Aorta (tissue), 5 donors: ENCODE results near the gene SPATS2L. TPM values are rescaled to one million over a fixed set of nuclear protein-coding genes. Genes with fewer than 3 reads are reported as not detected.

Source experiments
- ATAC-seq: fragments of 200-7000 bp; cut with Tn5 transposase; one replicate; pipeline ENCODE4 v1.9.1; 2022; ENCODE audit warnings: moderate library complexity; ENCODE audit not compliant: low FRiP score
- DNase-seq, 2 donors: peaks; one replicate each; pipeline ENCODE4 v3.0.0-alpha.2; 2020
- H3K27ac ChIP-seq, 2 donors: one replicate each; pipeline ENCODE4 v1.5.1; 2013; ENCODE audit warnings: low read length in 2 of 2, mild to moderate bottlenecking in 2 of 2, moderate library complexity in 2 of 2, control low read depth in 1 of 2, inconsistent platforms in 1 of 2, low read depth in 1 of 2
- H3K27me3 ChIP-seq, 2 donors: one replicate each; pipeline ENCODE4 v1.6.1; 2013; ENCODE audit warnings: control low read depth in 1 of 2, low read length in 1 of 2, mild to moderate bottlenecking in 1 of 2, moderate library complexity in 1 of 2; ENCODE audit not compliant: insufficient read depth in 2 of 2, control insufficient read depth in 1 of 2
- H3K36me3 ChIP-seq, 2 donors: one replicate each; pipeline ENCODE4 v1.6.1; 2013; ENCODE audit warnings: control low read depth in 1 of 2, low read length in 1 of 2, mild to moderate bottlenecking in 1 of 2; ENCODE audit not compliant: insufficient read depth in 2 of 2, control insufficient read depth in 1 of 2
- H3K4me1 ChIP-seq, 2 donors: one replicate each; pipeline ENCODE4 v1.6.1; 2013; ENCODE audit warnings: low read length in 2 of 2, control low read depth in 1 of 2, mild to moderate bottlenecking in 1 of 2, moderate library complexity in 1 of 2; ENCODE audit not compliant: insufficient read depth in 2 of 2, control insufficient read depth in 1 of 2
- H3K4me3 ChIP-seq, 2 donors: one replicate each; pipeline ENCODE4 v1.5.1; 2013; ENCODE audit warnings: low read length in 2 of 2, control low read depth in 1 of 2, mild to moderate bottlenecking in 1 of 2
- H3K9me3 ChIP-seq: one replicate; pipeline ENCODE4 v1.6.1; 2013; ENCODE audit warnings: mild to moderate bottlenecking, low read length; ENCODE audit not compliant: control insufficient read depth
- WGBS, 2 donors: extraction: QIAGEN DNeasy Blood & Tissue Kit; methylation state at CpG; one replicate each; pipeline ENCODE4 v1.1.7; 2013; 5-methylcytosine and 5-hydroxymethylcytosine counted together
- intact Hi-C, 2 donors: fragments of 100-400 bp; cut with DNase I; formaldehyde crosslinking; loops; one replicate each; pipeline versions ENCODE4 v1.14.2 to v1.15.0; 2022
- polyA plus RNA-seq, 2 donors: library from polyadenylated mRNA; stranded (reverse); fragments of 200-250 nt; gene quantifications; one replicate each; pipeline ENCODE4 v1.2.3, GENCODE V29; 2013
- total RNA-seq, 2 donors: library from RNA; stranded (reverse); fragmentation: NEBNext Ultra II Directional; extraction: Animal tissue kit (Norgen Biotek cat#: 25700); gene quantifications; one replicate each; pipeline ENCODE4 v1.2.1, GENCODE V29; 2021
- donor health status: healthy with polysubstance abuse.
- donor health status: Bipolar disorder and iron deficiency.
- donor health status: DM: no; HTN: no; CAD: no.
- donor health status: DM: no; HTN: no; CAD: no.
- donor health status: DM: yes; HTN: yes; CAD: no.

Gene SPATS2L
- total and polyA plus RNA-seq, 4 donors, result 45.0 to 82.0 (median 63.7) TPM

DNA sequence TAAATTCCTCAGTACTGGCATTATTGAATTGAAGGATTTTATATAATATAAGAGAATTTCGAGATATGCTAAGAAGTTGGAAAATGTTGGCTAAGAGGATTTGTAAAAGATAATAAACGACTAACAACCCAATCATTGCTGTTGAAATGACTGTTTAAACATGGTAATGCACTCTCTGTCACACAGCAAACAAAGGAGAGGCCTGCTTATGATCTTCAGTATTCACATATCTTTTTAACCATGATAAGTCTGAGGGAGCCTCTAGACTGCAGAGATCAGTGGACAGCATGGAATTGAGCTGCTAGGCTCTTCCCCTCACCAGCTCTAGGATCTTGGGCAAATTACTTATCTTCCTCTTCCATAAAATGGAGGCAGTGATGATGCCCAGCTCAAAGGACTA, 200.7 kb downstream of the SPATS2L start:
- intact Hi-C loops, result no loop called here
- peaks cover 0 to 1% of the 10 kb centered on the region in 2 donors for H3K27me3 ChIP-seq
- ATAC-seq (no peak), DNase-seq (no peak)
- peaks cover 0 to 4% of the 10 kb centered on the region in 2 donors for H3K36me3 ChIP-seq
- 89 to 94% methylated on average over 2 of the region's 2 CpGs for WGBS, 2 donors
- no peak overlapping the region for H3K27ac ChIP-seq
- no peaks in the 10 kb centered on the region for H3K9me3 ChIP-seq
- H3K4me3 ChIP-seq, result no peak overlapping the region
- H3K4me1 ChIP-seq, result no peaks in the 10 kb centered on the region

DNA sequence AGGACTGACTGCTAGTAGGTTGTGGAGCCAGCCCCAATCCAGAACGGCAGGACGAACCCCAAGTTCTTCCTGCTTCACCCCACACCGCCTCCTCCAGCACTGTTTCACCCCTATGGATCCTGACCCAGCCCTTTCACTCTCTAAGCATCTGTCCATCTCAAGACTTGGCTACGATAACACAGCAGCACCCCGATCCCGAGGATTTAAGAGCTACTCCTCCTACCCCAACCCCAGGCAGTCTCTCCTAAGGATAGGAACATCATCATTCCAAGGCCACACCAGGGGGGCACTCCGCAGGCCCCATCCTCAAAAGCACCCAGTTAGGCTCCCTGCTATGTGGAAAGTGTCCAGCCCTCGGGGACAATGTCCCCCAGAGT, 202.7 kb downstream of the SPATS2L start:
- DNase-seq, result no peak
- 24 to 29% methylated on average over 8 of the region's 8 CpGs for WGBS, 2 donors
- peaks cover 0 to 1% of the 10 kb centered on the region in 2 donors for H3K27me3 ChIP-seq
- H3K4me3 ChIP-seq, result peak overlapping the region; percentile 79 to 89
- H3K9me3 ChIP-seq, result no peaks in the 10 kb centered on the region
- H3K4me1 ChIP-seq, result no peaks in the 10 kb centered on the region
- intact Hi-C loops, result no loop called here
- peak; percentile 3 for ATAC-seq
- H3K27ac ChIP-seq, result peak overlapping the region; percentile 1 to 73
- H3K36me3 ChIP-seq, result peaks cover 0 to 4% of the 10 kb centered on the region in 2 donors

GRCh38 chr2:200509612-200510433, 203.3 kb downstream of the SPATS2L start, which contains the start of gene KCTD18:
Gene KCTD18, minus strand, starts transcription at chr2:200510068. Its CDS starts 3,052 bp downstream, at chr2:200507016.
- DNase-seq (peak; percentile 96 to 98), ATAC-seq (peak; percentile 98)
- Histone ChIP-seq H3K36me3 (peaks cover 0 to 4% of the 10 kb centered on the region in 2 donors), H3K9me3 (no peaks in the 10 kb centered on the region), H3K27ac (peak within 1 kb of the TSS; percentile 33 to 73), H3K4me1 (no peaks in the 10 kb centered on the region), H3K4me3 (peak within 1 kb of the TSS; percentile 79 to 89), H3K27me3 (peaks cover 0 to 1% of the 10 kb centered on the region in 2 donors)
- intact Hi-C loops, result no loop called here
- WGBS, 2 donors, result 1% methylated on average over 63 to 78 of the region's 78 CpGs

DNA sequence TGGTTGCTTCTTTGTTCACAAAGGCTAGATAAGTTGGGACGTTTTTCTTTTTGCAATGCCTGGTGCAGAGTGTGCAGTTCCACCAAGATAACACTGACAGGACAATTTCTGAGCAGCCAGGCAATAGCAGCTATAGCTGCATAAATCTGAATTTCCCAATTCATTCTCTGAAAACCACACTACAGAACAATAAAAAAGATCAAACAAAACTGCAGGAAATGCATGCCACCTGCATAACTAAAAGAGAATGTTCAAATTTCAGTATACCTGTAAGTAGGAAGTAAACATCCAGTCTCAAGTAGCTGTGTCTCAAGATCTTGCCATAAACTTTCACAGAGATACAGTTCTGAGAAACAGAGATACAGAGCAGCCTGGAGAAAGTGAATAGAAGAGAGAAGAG, 208.7 kb downstream of the SPATS2L start:
- intact Hi-C loops, result no loop called here
- no peak for ATAC-seq
- DNase-seq, result no peak
- no peaks in the 10 kb centered on the region for H3K9me3 ChIP-seq
- 18 to 21% methylated on average over 1 of the region's 1 CpG for WGBS, 2 donors
- H3K27me3 ChIP-seq, result peaks cover 0 to 1% of the 10 kb centered on the region in 2 donors
- H3K36me3 ChIP-seq, result no peaks in the 10 kb centered on the region
- no peaks in the 10 kb centered on the region for H3K4me1 ChIP-seq
- H3K27ac ChIP-seq, result no peak overlapping the region
- H3K4me3 ChIP-seq, result no peak overlapping the region

- Histone ChIP-seq H3K4me1 (no peaks in the 10 kb centered on the region), H3K9me3 (peaks cover 1% of the 10 kb centered on the region), H3K4me3 (no peak overlapping the region), H3K27ac (no peak overlapping the region), H3K36me3 (no peaks in the 10 kb centered on the region), H3K27me3 (no peaks in the 10 kb centered on the region)
- DNase-seq (no peak), ATAC-seq (no peak)
- WGBS, 2 donors, result 77 to 79% methylated on average over 3 of the region's 3 CpGs
- intact Hi-C loops, result no loop called here
These were observed 216.7 kb downstream of the SPATS2L start for GRCh38 chr2:200523158-200523557.

GRCh38 chr2:200523604-200524003, 217.1 kb downstream of the SPATS2L start:
- Histone ChIP-seq H3K36me3 (no peaks in the 10 kb centered on the region), H3K27me3 (no peaks in the 10 kb centered on the region), H3K27ac (no peak overlapping the region), H3K9me3 (peaks cover 1% of the 10 kb centered on the region), H3K4me1 (no peaks in the 10 kb centered on the region), H3K4me3 (no peak overlapping the region)
- ATAC-seq, result no peak
- WGBS, 2 donors, result 61 to 68% methylated on average over 2 of the region's 2 CpGs
- intact Hi-C loops, result no loop called here
- no peak for DNase-seq

DNA sequence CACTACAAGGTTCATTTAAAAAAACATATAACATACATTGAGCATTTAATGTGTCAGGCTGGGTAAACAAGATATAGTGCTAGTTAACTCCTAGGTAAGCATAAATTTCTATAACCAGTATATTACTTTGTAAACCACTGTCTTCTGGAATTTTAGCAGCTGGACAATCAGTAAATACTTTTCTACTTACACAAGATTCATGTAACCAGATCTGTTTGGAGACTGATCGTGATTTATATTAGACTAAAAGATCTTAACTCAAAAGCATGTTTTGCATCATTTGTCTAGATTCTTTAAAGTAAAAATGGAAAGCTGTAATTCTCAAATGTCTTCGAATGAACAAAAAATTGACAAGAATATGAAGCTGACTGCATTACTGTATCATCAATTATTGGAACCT, 218.6 kb downstream of the SPATS2L start:
- H3K4me3 ChIP-seq, result no peak overlapping the region
- intact Hi-C loops, result no loop called here
- ATAC-seq (no peak), DNase-seq (no peak)
- H3K4me1 ChIP-seq, result no peaks in the 10 kb centered on the region
- H3K27me3 ChIP-seq, result no peaks in the 10 kb centered on the region
- WGBS, 2 donors, result 69 to 76% methylated on average over 2 of the region's 2 CpGs
- H3K36me3 ChIP-seq, result no peaks in the 10 kb centered on the region
- H3K27ac ChIP-seq, result no peak overlapping the region
- peaks cover 1% of the 10 kb centered on the region for H3K9me3 ChIP-seq

DNA sequence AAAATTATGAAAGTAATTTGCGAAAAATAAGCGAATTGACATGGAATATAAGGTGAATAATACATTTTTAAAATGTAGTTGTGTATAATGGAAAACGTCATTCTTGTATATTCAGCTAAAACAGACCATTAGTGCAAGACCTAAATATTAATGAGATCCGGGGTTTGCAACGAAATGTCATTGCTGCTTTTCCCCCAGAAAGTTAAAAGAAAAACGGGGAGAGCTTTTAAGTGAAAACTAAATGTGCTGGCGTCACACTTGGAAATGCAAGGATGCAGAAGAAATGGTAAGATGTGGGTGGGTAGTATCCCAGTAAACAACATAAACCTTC, 219.0 kb downstream of the SPATS2L start:
- intact Hi-C loops, result no loop called here
- no peak overlapping the region for H3K27ac ChIP-seq

More for the DNA sequence above, 219.0 kb downstream of the SPATS2L start:
- Histone ChIP-seq H3K4me3 (peak overlapping the region; percentile 41 to 43), H3K9me3 (peaks cover 1% of the 10 kb centered on the region), H3K4me1 (no peaks in the 10 kb centered on the region), H3K27me3 (no peaks in the 10 kb centered on the region), H3K36me3 (no peaks in the 10 kb centered on the region)
- DNase-seq, result no peak
- 18 to 21% methylated on average over 7 of the region's 7 CpGs for WGBS, 2 donors
- ATAC-seq, result no peak
